IPS-18a (cell line): ENCODE data around the gene SYT15.
A peak's percentile ranks its signal among the peaks of the same experiment; 100 is the strongest.

Source experiments
- H3K27ac ChIP-seq: one replicate; pipeline ENCODE4 v1.5.1; 2013; ENCODE audit warnings: low read length
- H3K27me3 ChIP-seq: one replicate; pipeline ENCODE4 v1.6.1; 2013; ENCODE audit warnings: mild to moderate bottlenecking, low read length; ENCODE audit not compliant: control insufficient read depth, insufficient read depth
- H3K36me3 ChIP-seq: one replicate; pipeline ENCODE4 v1.6.1; 2013; ENCODE audit warnings: low read depth, low read length; ENCODE audit not compliant: control insufficient read depth
- H3K4me1 ChIP-seq: one replicate; pipeline ENCODE4 v1.6.1; 2013; ENCODE audit warnings: low read depth, low read length; ENCODE audit not compliant: control insufficient read depth
- H3K4me3 ChIP-seq: one replicate; pipeline ENCODE4 v1.5.1; 2013; ENCODE audit warnings: low read length
- H3K9ac ChIP-seq: one replicate; pipeline ENCODE4 v1.6.1; 2013; ENCODE audit warnings: mild to moderate bottlenecking, low read length, moderate library complexity
- H3K9me3 ChIP-seq: one replicate; pipeline ENCODE4 v1.6.1; 2013; ENCODE audit warnings: low read depth, low read length; ENCODE audit not compliant: control insufficient read depth

The SYT15 gene

GRCh38 chr10:46553238-46554049, 25.5 kb upstream of the SYT15 start:
- H3K4me3 ChIP-seq, result no peak overlapping the region
- no peaks in the 10 kb centered on the region for H3K9me3 ChIP-seq
- H3K27me3 ChIP-seq, result peaks cover 7% of the 10 kb centered on the region
- H3K36me3 ChIP-seq, result peaks cover 22% of the 10 kb centered on the region
- no peak overlapping the region for H3K9ac ChIP-seq
- H3K4me1 ChIP-seq, result peaks cover 11% of the 10 kb centered on the region
- H3K27ac ChIP-seq, result no peak overlapping the region

GRCh38 chr10:46554166-46554781, 24.7 kb upstream of the SYT15 start:
- Histone ChIP-seq H3K4me3 (no peak overlapping the region), H3K4me1 (peaks cover 11% of the 10 kb centered on the region), H3K27ac (no peak overlapping the region), H3K36me3 (peaks cover 22% of the 10 kb centered on the region), H3K27me3 (peaks cover 7% of the 10 kb centered on the region), H3K9ac (no peak overlapping the region), H3K9me3 (no peaks in the 10 kb centered on the region)

- Histone ChIP-seq H3K4me1 (peaks cover 11% of the 10 kb centered on the region), H3K9ac (peak overlapping the region; percentile 37), H3K9me3 (no peaks in the 10 kb centered on the region), H3K4me3 (peak overlapping the region; percentile 78), H3K36me3 (peaks cover 15% of the 10 kb centered on the region), H3K27ac (no peak overlapping the region), H3K27me3 (peaks cover 7% of the 10 kb centered on the region)
These were observed 23.6 kb upstream of the SYT15 start for GRCh38 chr10:46555366-46555712.

GRCh38 chr10:46555713-46556514, 23.0 kb upstream of the SYT15 start:
- peak overlapping the region; percentile 78 for H3K4me3 ChIP-seq
- peak overlapping the region; percentile 37 for H3K9ac ChIP-seq
- H3K4me1 ChIP-seq, result peaks cover 11% of the 10 kb centered on the region
- no peaks in the 10 kb centered on the region for H3K9me3 ChIP-seq
- H3K27ac ChIP-seq, result no peak overlapping the region
- peaks cover 15% of the 10 kb centered on the region for H3K36me3 ChIP-seq
- peaks cover 7% of the 10 kb centered on the region for H3K27me3 ChIP-seq

GRCh38 chr10:46556515-46557318, 22.2 kb upstream of the SYT15 start, which contains the start of gene GPRIN2:
Gene GPRIN2 (minus strand): TSS chr10:46556658. CDS start chr10:46550736, 5,922 bp downstream.
- Histone ChIP-seq H3K4me3 (peak within 1 kb of the TSS; percentile 78), H3K27me3 (peaks cover 7% of the 10 kb centered on the region), H3K9me3 (no peaks in the 10 kb centered on the region), H3K36me3 (peaks cover 9% of the 10 kb centered on the region), H3K27ac (no peak within 1 kb of the TSS), H3K9ac (peak within 1 kb of the TSS; percentile 37), H3K4me1 (peaks cover 11% of the 10 kb centered on the region)

- H3K9me3 ChIP-seq, result no peaks in the 10 kb centered on the region
- H3K36me3 ChIP-seq, result peaks cover 7% of the 10 kb centered on the region
- no peak overlapping the region for H3K27ac ChIP-seq
- H3K4me1 ChIP-seq, result peaks cover 11% of the 10 kb centered on the region
- H3K27me3 ChIP-seq, result peaks cover 7% of the 10 kb centered on the region
- H3K9ac ChIP-seq, result no peak overlapping the region
- H3K4me3 ChIP-seq, result peak overlapping the region; percentile 78
These were observed 21.4 kb upstream of the SYT15 start for GRCh38 chr10:46557319-46558121.

- no peaks in the 10 kb centered on the region for H3K9me3 ChIP-seq
- no peak overlapping the region for H3K4me3 ChIP-seq
- peaks cover 11% of the 10 kb centered on the region for H3K4me1 ChIP-seq
- H3K9ac ChIP-seq, result no peak overlapping the region
- H3K36me3 ChIP-seq, result peaks cover 7% of the 10 kb centered on the region
- no peak overlapping the region for H3K27ac ChIP-seq
- peaks cover 7% of the 10 kb centered on the region for H3K27me3 ChIP-seq
These were observed 20.9 kb upstream of the SYT15 start for GRCh38 chr10:46558122-46558391.

GRCh38 chr10:46558392-46559185, 20.3 kb upstream of the SYT15 start:
- Histone ChIP-seq H3K27ac (no peak overlapping the region), H3K4me1 (peaks cover 11% of the 10 kb centered on the region), H3K4me3 (no peak overlapping the region), H3K9me3 (no peaks in the 10 kb centered on the region), H3K36me3 (peaks cover 4% of the 10 kb centered on the region), H3K27me3 (peaks cover 7% of the 10 kb centered on the region), H3K9ac (no peak overlapping the region)

- peaks cover 11% of the 10 kb centered on the region for H3K4me1 ChIP-seq
- H3K9me3 ChIP-seq, result no peaks in the 10 kb centered on the region
- H3K27me3 ChIP-seq, result peaks cover 7% of the 10 kb centered on the region
- no peak overlapping the region for H3K27ac ChIP-seq
- no peaks in the 10 kb centered on the region for H3K36me3 ChIP-seq
- no peak overlapping the region for H3K9ac ChIP-seq
- H3K4me3 ChIP-seq, result no peak overlapping the region
These were observed 19.7 kb upstream of the SYT15 start for GRCh38 chr10:46559231-46559671.

- H3K9me3 ChIP-seq, result no peaks in the 10 kb centered on the region
- no peak overlapping the region for H3K27ac ChIP-seq
- H3K36me3 ChIP-seq, result no peaks in the 10 kb centered on the region
- H3K27me3 ChIP-seq, result peaks cover 7% of the 10 kb centered on the region
- H3K9ac ChIP-seq, result no peak overlapping the region
- H3K4me3 ChIP-seq, result no peak overlapping the region
- H3K4me1 ChIP-seq, result peaks cover 7% of the 10 kb centered on the region
These were observed 18.5 kb upstream of the SYT15 start for GRCh38 chr10:46560381-46560780.
